Glutamatergic neuron (in vitro differentiated cells): ENCODE data around the gene COPG1. TPM values are rescaled to one million over a fixed set of nuclear protein-coding genes. Genes with fewer than 3 reads are reported as not detected.

Experiments
- DNase-seq: peaks from one replicate; pipeline ENCODE4 v3.0.0; 2022
- H3K27ac Mint-ChIP-seq: one replicate; pipeline ENCODE4 v1.8.0; 2020; ENCODE audit warnings: mild to moderate bottlenecking, mixed read lengths, inconsistent platforms; ENCODE audit not compliant: unreplicated experiment
- H3K27me3 Mint-ChIP-seq: one replicate; pipeline ENCODE4 v1.8.0; 2020; ENCODE audit warnings: mild to moderate bottlenecking, moderate library complexity, mixed read lengths, inconsistent platforms; ENCODE audit not compliant: unreplicated experiment
- H3K36me3 Mint-ChIP-seq: one replicate; pipeline ENCODE4 v1.8.0; 2020; ENCODE audit warnings: mild to moderate bottlenecking, mixed read lengths, inconsistent platforms; ENCODE audit not compliant: unreplicated experiment
- H3K4me1 Mint-ChIP-seq: one replicate; pipeline ENCODE4 v1.8.0; 2020; ENCODE audit warnings: mild to moderate bottlenecking, low read depth, mixed read lengths, inconsistent platforms; ENCODE audit not compliant: unreplicated experiment
- H3K4me3 Mint-ChIP-seq: one replicate; pipeline ENCODE4 v1.8.0; 2020; ENCODE audit warnings: mild to moderate bottlenecking, mixed read lengths, inconsistent platforms; ENCODE audit not compliant: unreplicated experiment
- H3K9me3 Mint-ChIP-seq: one replicate; pipeline ENCODE4 v1.8.0; 2020; ENCODE audit warnings: mild to moderate bottlenecking, moderate library complexity, mixed read lengths, inconsistent platforms; ENCODE audit not compliant: unreplicated experiment
- total RNA-seq: library from RNA; stranded (reverse); fragmentation: NEBNext Ultra II Directional; extraction: Animal tissue kit (Norgen Biotek cat#: 25700); gene quantifications from one replicate; pipeline ENCODE4 v1.2.1, GENCODE V29; 2021; ENCODE audit not compliant: unreplicated experiment
- TF ChIP-seq, protein P1 (sequence below): fragments of 200-600 bp; sonication (generic); IDR thresholded peaks from one replicate; pipeline ENCODE4 v1.5.0; 2021; ENCODE audit not compliant: partially characterized antibody, unreplicated experiment

Gene COPG1
- total RNA-seq, 1 donor from 2014 or later = 152 TPM

- Mint-ChIP-seq H3K27ac (no peak overlapping the region), H3K9me3 (peaks cover 4% of the 10 kb centered on the region), H3K36me3 (no peaks in the 10 kb centered on the region), H3K4me3 (no peak overlapping the region), H3K27me3 (peaks cover 5% of the 10 kb centered on the region), H3K4me1 (peaks cover 5% of the 10 kb centered on the region)
- TF ChIP-seq, protein P1, sequence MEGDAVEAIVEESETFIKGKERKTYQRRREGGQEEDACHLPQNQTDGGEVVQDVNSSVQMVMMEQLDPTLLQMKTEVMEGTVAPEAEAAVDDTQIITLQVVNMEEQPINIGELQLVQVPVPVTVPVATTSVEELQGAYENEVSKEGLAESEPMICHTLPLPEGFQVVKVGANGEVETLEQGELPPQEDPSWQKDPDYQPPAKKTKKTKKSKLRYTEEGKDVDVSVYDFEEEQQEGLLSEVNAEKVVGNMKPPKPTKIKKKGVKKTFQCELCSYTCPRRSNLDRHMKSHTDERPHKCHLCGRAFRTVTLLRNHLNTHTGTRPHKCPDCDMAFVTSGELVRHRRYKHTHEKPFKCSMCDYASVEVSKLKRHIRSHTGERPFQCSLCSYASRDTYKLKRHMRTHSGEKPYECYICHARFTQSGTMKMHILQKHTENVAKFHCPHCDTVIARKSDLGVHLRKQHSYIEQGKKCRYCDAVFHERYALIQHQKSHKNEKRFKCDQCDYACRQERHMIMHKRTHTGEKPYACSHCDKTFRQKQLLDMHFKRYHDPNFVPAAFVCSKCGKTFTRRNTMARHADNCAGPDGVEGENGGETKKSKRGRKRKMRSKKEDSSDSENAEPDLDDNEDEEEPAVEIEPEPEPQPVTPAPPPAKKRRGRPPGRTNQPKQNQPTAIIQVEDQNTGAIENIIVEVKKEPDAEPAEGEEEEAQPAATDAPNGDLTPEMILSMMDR = no peak
- DNase-seq = no peak
These were observed 20.4 kb upstream of the COPG1 start for GRCh38 chr3:129228891-129229585.

- Mint-ChIP-seq H3K4me1 (peaks cover 5% of the 10 kb centered on the region), H3K36me3 (no peaks in the 10 kb centered on the region), H3K27ac (no peak overlapping the region), H3K27me3 (peaks cover 5% of the 10 kb centered on the region), H3K4me3 (no peak overlapping the region), H3K9me3 (peaks cover 4% of the 10 kb centered on the region)
- TF ChIP-seq, protein P1 = no peak
- DNase-seq = no peak
These were observed 18.9 kb upstream of the COPG1 start for GRCh38 chr3:129230311-129231019.

DNA sequence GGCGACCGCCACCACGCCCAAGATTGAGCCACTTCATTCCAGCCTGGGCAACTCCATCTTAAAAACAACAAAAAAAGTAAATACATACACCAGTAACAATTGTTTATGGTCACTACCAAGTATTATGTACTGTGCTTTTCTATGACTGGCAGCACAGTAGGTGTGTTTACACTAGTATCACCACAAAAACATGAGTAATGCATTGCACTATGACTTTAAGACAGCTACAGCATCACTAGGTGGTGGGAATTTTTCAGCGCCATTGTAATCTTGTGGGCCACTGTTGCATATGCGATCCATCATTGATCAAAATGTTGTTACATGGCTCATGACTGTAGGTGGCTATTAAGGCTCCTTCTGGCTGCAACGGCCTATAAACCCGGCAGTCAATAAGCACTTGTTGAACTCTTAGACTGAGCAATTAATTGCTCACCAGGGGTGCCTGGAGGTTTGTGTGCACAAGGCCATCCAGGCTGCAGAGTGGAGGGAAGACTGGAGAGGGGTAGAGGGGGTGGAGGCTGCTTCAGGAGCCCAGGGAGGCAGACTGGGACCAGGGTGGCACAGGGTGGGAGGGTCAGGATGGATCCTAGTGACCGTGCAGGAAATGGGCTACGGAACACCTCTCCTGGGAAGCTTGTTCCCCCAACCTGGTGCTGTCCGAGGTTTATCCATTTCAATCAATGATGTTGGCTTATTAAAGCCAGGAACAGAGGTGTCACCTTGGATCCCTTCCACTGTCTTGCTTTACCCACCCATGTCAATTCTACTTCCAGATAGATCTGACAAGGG, 17.9 kb upstream of the COPG1 start:
- Mint-ChIP-seq H3K4me1 (peaks cover 5% of the 10 kb centered on the region), H3K27ac (no peak overlapping the region), H3K4me3 (no peak overlapping the region), H3K36me3 (no peaks in the 10 kb centered on the region), H3K9me3 (peaks cover 4% of the 10 kb centered on the region), H3K27me3 (peaks cover 5% of the 10 kb centered on the region)
- TF ChIP-seq, protein P1 = no peak
- DNase-seq = no peak

GRCh38 chr3:129233538-129233937, 15.9 kb upstream of the COPG1 start:
- peaks cover 5% of the 10 kb centered on the region for H3K27me3 Mint-ChIP-seq
- DNase-seq = no peak
- no peak overlapping the region for H3K27ac Mint-ChIP-seq
- H3K9me3 Mint-ChIP-seq = peaks cover 2% of the 10 kb centered on the region
- H3K4me3 Mint-ChIP-seq = no peak overlapping the region
- H3K36me3 Mint-ChIP-seq = no peaks in the 10 kb centered on the region
- TF ChIP-seq, protein P1 = no peak
- peaks cover 5% of the 10 kb centered on the region for H3K4me1 Mint-ChIP-seq
